NCI-H2171 (cell line): ENCODE results near the gene LDB3.

ENCODE experiments used
- DNase-seq: peaks from one replicate; lab custom pipeline; 2025; lab: John Stamatoyannopoulos, UW

The LDB3 gene

GRCh38 chr10:86664341-86665217 is 3.7 kb upstream of the LDB3 start:
- no peak for DNase-seq

- DNase-seq: no peak
Measured at GRCh38 chr10:86665218-86665607, 3.1 kb upstream of the LDB3 start.

- DNase-seq: no peak
Measured at GRCh38 chr10:86665868-86666267, 2.4 kb upstream of the LDB3 start.

- DNase-seq: no peak
Measured at GRCh38 chr10:86666538-86666937, 1.8 kb upstream of the LDB3 start.

- no peak for DNase-seq
Measured at GRCh38 chr10:86667421-86668181, 710 bp upstream of the LDB3 start.

- DNase-seq: no peak
Measured at GRCh38 chr10:86670290-86670811, 2.0 kb downstream of the LDB3 start.

- DNase-seq: no peak
Measured at GRCh38 chr10:86670876-86671275, 2.6 kb downstream of the LDB3 start.

GRCh38 chr10:86671419-86671818 is 3.1 kb downstream of the LDB3 start:
- no peak for DNase-seq

GRCh38 chr10:86671985-86672710 is 3.8 kb downstream of the LDB3 start:
- no peak for DNase-seq

GRCh38 chr10:86673216-86673826 is 5.0 kb downstream of the LDB3 start:
- DNase-seq: peak; percentile 82

GRCh38 chr10:86673827-86674581 is 5.7 kb downstream of the LDB3 start:
- DNase-seq: peak; percentile 69

- no peak for DNase-seq
Measured at GRCh38 chr10:86674912-86675311, 6.6 kb downstream of the LDB3 start.

GRCh38 chr10:86677374-86677773 is 9.1 kb downstream of the LDB3 start:
- no peak for DNase-seq

- DNase-seq: no peak
Measured at GRCh38 chr10:86678999-86679792, 10.9 kb downstream of the LDB3 start.

GRCh38 chr10:86681047-86681446 is 12.7 kb downstream of the LDB3 start:
- DNase-seq: no peak

- no peak for DNase-seq
Measured at GRCh38 chr10:86681722-86682386, 13.5 kb downstream of the LDB3 start.

GRCh38 chr10:86682675-86683074 is 14.4 kb downstream of the LDB3 start:
- no peak for DNase-seq

- DNase-seq: no peak
Measured at GRCh38 chr10:86684331-86685097, 16.2 kb downstream of the LDB3 start.

GRCh38 chr10:86685416-86685815 is 17.1 kb downstream of the LDB3 start:
- DNase-seq: no peak
